Ramos (cell line): ENCODE data around the gene NOTCH2NLA.
"Not testable (repeated sequence)": the region's sequence is repeated elsewhere in the genome, so short reads cannot be mapped to it uniquely, and the experiment has no call there.

ENCODE experiments used
- in situ Hi-C: fragments of 300-500 bp; cut with MboI; formaldehyde crosslinking; loops from one replicate; pipeline ENCODE4 v1.14.3; 2022; ENCODE audit warnings: low sequenced_read_pairs; ENCODE audit not compliant: unreplicated experiment

NOTCH2NLA gene

DNA sequence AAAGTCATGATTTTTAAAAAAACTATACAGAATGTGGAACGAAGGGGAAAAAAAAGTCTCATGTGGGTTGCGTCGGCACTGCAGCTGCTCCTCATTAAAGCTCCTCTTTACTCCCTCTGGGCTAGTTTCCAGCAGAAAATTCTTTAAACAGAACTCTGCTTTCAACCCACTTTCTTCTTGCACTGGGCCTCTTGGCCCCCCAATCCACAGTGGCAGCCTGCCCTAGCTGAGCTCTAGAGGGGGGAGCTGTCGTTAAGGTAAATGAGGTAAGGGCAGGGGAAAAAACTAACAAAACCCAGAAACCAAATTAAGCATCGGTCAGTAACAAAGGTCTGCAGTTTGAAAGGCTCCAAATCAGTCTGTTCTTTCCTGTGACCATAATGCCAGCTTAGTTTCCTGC is 54.3 kb downstream of the NOTCH2NLA start:
- in situ Hi-C loops = not testable (repeated sequence)

DNA sequence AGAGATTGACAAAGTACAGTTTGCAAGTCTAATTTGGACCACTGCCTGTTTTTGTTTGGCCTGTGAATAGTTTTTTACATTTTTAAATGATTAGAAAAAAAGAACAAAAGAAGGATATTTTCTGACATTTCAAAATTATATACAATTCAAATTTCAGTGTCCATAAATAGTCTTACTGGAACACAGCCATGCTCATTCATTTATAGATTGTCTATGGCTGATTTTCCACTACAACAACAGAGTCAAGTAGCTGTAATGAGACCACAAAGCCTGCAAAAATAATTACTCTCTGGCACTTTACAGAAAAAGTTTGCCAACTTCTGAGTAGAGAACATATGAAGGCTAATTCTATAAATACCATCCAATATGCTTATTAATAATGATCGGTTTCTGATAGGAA is 61.1 kb downstream of the NOTCH2NLA start:
- in situ Hi-C loops = not testable (repeated sequence)

DNA sequence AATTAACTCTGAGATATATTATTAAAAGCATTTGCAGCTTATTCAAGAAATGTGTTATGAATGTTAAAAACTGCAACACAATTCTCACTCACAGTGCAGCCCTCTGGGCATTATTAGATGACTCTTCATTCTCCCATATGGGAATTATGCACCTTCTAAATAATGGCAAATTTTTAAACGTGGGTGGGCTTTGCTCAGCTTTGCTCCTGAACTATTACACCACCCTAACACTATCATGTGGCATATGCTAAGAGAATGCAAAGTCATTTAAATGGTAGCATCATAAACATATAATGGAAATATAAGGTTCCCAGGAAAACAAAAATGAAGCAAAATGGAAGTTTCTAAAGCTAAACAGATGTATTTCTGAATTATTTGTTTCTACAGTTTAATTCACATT is 61.5 kb downstream of the NOTCH2NLA start:
- in situ Hi-C loops = not testable (repeated sequence)

DNA sequence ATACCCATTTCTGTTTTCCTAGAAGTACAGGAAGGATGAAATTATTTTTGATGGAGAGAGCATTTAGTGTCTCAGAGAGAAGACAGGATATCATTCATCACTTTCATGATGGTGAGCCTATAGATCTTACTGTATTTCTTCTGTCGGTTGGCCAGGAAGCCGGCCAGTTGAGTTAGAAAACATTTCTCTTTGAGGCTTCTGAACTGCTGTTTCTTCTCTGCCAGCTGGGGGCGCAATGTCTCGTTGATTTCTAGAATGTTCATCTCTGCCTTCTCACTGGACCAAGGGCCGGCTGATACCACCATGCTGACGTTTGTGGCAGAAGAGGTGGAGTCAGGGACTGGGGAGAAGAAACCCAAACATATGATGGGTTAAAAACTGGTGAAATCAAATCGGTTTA is 84.4 kb downstream of the NOTCH2NLA start, which contains the start of gene NBPF10:
Gene NBPF10 (minus strand): TSS at position 340 of the 400 bp plus-strand sequence. CDS start 35 bp downstream, at position 305.
- in situ Hi-C loops = not testable (repeated sequence)
